H9 (cell line): ENCODE results near the gene DSTN. TPM values are rescaled to one million over a fixed set of nuclear protein-coding genes. Genes with fewer than 3 reads are reported as not detected.

Experiments
- DNase-seq: peaks from one replicate; pipeline ENCODE4 v3.0.0-alpha.2; 2017
- H2AFZ ChIP-seq: one replicate; pipeline ENCODE4 v1.6.1; 2013; ENCODE audit warnings: mild to moderate bottlenecking, low read length, control low read depth, moderate library complexity
- H2AK5ac ChIP-seq: 2 replicates; pipeline ENCODE4 v1.6.1; 2013; ENCODE audit warnings: low read length, control low read depth, mixed read lengths; ENCODE audit not compliant: insufficient read length
- H2BK120ac ChIP-seq: one replicate; pipeline ENCODE4 v1.6.1; 2013; ENCODE audit warnings: low read depth, mild to moderate bottlenecking, low read length, control low read depth, inconsistent platforms; ENCODE audit not compliant: poor library complexity, severe bottlenecking
- H2BK12ac ChIP-seq: 2 replicates; pipeline ENCODE4 v1.6.1; 2013; ENCODE audit warnings: low read length, control low read depth, mixed read lengths, low read depth; ENCODE audit not compliant: insufficient read length
- H2BK15ac ChIP-seq: 2 replicates; pipeline ENCODE4 v1.6.1; 2013; ENCODE audit warnings: low read depth, low read length, control low read depth
- H2BK20ac ChIP-seq: one replicate; pipeline ENCODE4 v1.6.1; 2013; ENCODE audit warnings: low read depth, mild to moderate bottlenecking, low read length, control low read depth, inconsistent platforms; ENCODE audit not compliant: poor library complexity, severe bottlenecking
- H2BK5ac ChIP-seq: 2 replicates; pipeline ENCODE4 v1.6.1; 2013; ENCODE audit warnings: low read length, control low read depth, mixed read lengths; ENCODE audit not compliant: insufficient read length
- H3K14ac ChIP-seq: 2 replicates; pipeline ENCODE4 v1.6.1; 2013; ENCODE audit warnings: low read length, control low read depth; ENCODE audit not compliant: insufficient read depth
- H3K18ac ChIP-seq: 2 replicates; pipeline ENCODE4 v1.6.1; 2013; ENCODE audit warnings: low read depth, mild to moderate bottlenecking, mixed read lengths, low read length, control low read depth; ENCODE audit not compliant: insufficient read length
- H3K23ac ChIP-seq: 2 replicates; pipeline ENCODE4 v1.6.1; 2013; ENCODE audit warnings: low read length, control low read depth, mixed read lengths, low read depth; ENCODE audit not compliant: insufficient read length
- H3K23me2 ChIP-seq: 2 replicates; pipeline ENCODE4 v1.6.1; 2013; ENCODE audit warnings: low read depth, mild to moderate bottlenecking, mixed read lengths, low read length, control low read depth; ENCODE audit not compliant: insufficient read length, poor library complexity, severe bottlenecking
- H3K27ac ChIP-seq: 2 replicates; pipeline ENCODE4 v1.5.1; 2013; ENCODE audit warnings: low read length, control low read depth, mixed read lengths, low read depth; ENCODE audit not compliant: insufficient read length
- H3K27me3 ChIP-seq: 2 replicates; pipeline ENCODE4 v1.6.1; 2013; ENCODE audit warnings: low read length, control low read depth, inconsistent platforms; ENCODE audit not compliant: insufficient read depth
- H3K4ac ChIP-seq: 2 replicates; pipeline ENCODE4 v1.6.1; 2013; ENCODE audit warnings: low read depth, mild to moderate bottlenecking, control low read depth, inconsistent platforms, low read length, moderate library complexity
- H3K4me1 ChIP-seq: 2 replicates; pipeline ENCODE4 v1.6.1; 2013; ENCODE audit warnings: low read length, control low read depth, inconsistent platforms; ENCODE audit not compliant: insufficient read depth
- H3K4me2 ChIP-seq: 2 replicates; pipeline ENCODE4 v1.6.1; 2013; ENCODE audit warnings: low read length, control low read depth, mixed read lengths; ENCODE audit not compliant: insufficient read length, insufficient read depth
- H3K56ac ChIP-seq: 2 replicates; pipeline ENCODE4 v1.6.1; 2013; ENCODE audit warnings: low read depth, mild to moderate bottlenecking, mixed read lengths, low read length, control low read depth; ENCODE audit not compliant: insufficient read length
- H3K79me1 ChIP-seq: 2 replicates; pipeline ENCODE4 v1.6.1; 2013; ENCODE audit warnings: low read depth, mild to moderate bottlenecking, moderate library complexity, low read length, control low read depth, inconsistent platforms; ENCODE audit not compliant: insufficient read depth, poor library complexity, severe bottlenecking
- H3K79me2 ChIP-seq: 2 replicates; pipeline ENCODE4 v1.6.1; 2013; ENCODE audit warnings: low read length, control low read depth, inconsistent platforms; ENCODE audit not compliant: insufficient read depth
- H3K9ac ChIP-seq: 2 replicates; pipeline ENCODE4 v1.6.1; 2013; ENCODE audit warnings: low read length, control low read depth, mixed read lengths; ENCODE audit not compliant: insufficient read length; ENCODE audit errors: extremely low read depth
- H3K9me3 ChIP-seq: one replicate; pipeline ENCODE4 v1.6.1; 2013; ENCODE audit warnings: low read depth, low read length, inconsistent platforms; ENCODE audit not compliant: control insufficient read depth
- H3T11ph ChIP-seq: one replicate; pipeline ENCODE4 v1.6.1; 2013; ENCODE audit warnings: mild to moderate bottlenecking, low read length, control low read depth, inconsistent platforms
- H4K20me1 ChIP-seq: one replicate; pipeline ENCODE4 v1.6.1; 2013; ENCODE audit not compliant: control insufficient read depth, insufficient read length, insufficient read depth
- H4K5ac ChIP-seq: 2 replicates; pipeline ENCODE4 v1.6.1; 2013; ENCODE audit warnings: low read depth, mild to moderate bottlenecking, mixed read lengths, low read length, control low read depth; ENCODE audit not compliant: insufficient read length
- H4K8ac ChIP-seq: replicated peaks from 2 replicates; pipeline ENCODE4 v1.6.1; 2013; ENCODE audit warnings: low read length, control low read depth, mixed read lengths, low read depth; ENCODE audit not compliant: insufficient read length
- H4K91ac ChIP-seq: 2 replicates; pipeline ENCODE4 v1.6.1; 2013; ENCODE audit warnings: low read depth, mild to moderate bottlenecking, moderate library complexity, mixed read lengths, low read length, control low read depth; ENCODE audit not compliant: insufficient read length
- H3K27ac Mint-ChIP-seq, 3 experiments: 2 replicates in 2 of 3; 3 replicates in 1 of 3; pipeline ENCODE4 v1.8.0; 2020 to 2021; ENCODE audit warnings: mixed read lengths in 3 of 3, mild to moderate bottlenecking in 1 of 3, moderate library complexity in 1 of 3
- H3K27me3 Mint-ChIP-seq: 2 replicates; pipeline ENCODE4 v1.8.0; 2021; ENCODE audit warnings: low read depth, mild to moderate bottlenecking, moderate library complexity, mixed read lengths
- H3K36me3 Mint-ChIP-seq, 3 experiments: 2 replicates in 2 of 3; 3 replicates in 1 of 3; pipeline ENCODE4 v1.8.0; 2020 to 2021; ENCODE audit warnings: low read depth in 3 of 3, mixed read lengths in 3 of 3; ENCODE audit not compliant: insufficient read depth in 1 of 3
- H3K4me1 Mint-ChIP-seq, 2 experiments: 2 replicates each; pipeline ENCODE4 v1.8.0; 2020; ENCODE audit warnings: mixed read lengths in 2 of 2
- H3K4me3 Mint-ChIP-seq, 2 experiments: 2 replicates in 1 of 2; 3 replicates in 1 of 2; pipeline ENCODE4 v1.8.0; 2020 to 2021; ENCODE audit warnings: mild to moderate bottlenecking in 2 of 2, mixed read lengths in 2 of 2, moderate library complexity in 1 of 2
- H3K9me3 Mint-ChIP-seq, 2 experiments: 2 replicates in 1 of 2; 3 replicates in 1 of 2; pipeline ENCODE4 v1.8.0; 2020; ENCODE audit warnings: mild to moderate bottlenecking in 2 of 2, mixed read lengths in 2 of 2, moderate library complexity in 1 of 2
- CTCF ChIP-seq: fragments of 200-600 bp; sonication (generic); conservative IDR thresholded peaks from 3 replicates; pipeline ENCODE4 v1.8.0; 2021; ENCODE audit warnings: antibody characterized with exemption, mild to moderate bottlenecking
- WGBS: extraction: QIAGEN DNeasy Blood & Tissue Kit; methylation state at CpG from one replicate; pipeline ENCODE4 v1.1.7; 2013; ENCODE audit warnings: missing lambda C conversion rate, low lambda C conversion rate, mixed read lengths; ENCODE audit not compliant: insufficient read length; ENCODE audit errors: extremely low coverage; 5-methylcytosine and 5-hydroxymethylcytosine counted together
- total RNA-seq: library from RNA; stranded (reverse); gene quantifications from 2 replicates; pipeline ENCODE4 v1.2.1, GENCODE V29; 2021

Gene DSTN
- total RNA-seq, 1 experiment from 2014 or later, result 145 TPM

GRCh38 chr20:17530153-17530552 is 39.7 kb upstream of the DSTN start:
- Histone ChIP-seq H3K9me3 (no peaks in the 10 kb centered on the region), H2BK12ac (no peak overlapping the region), H4K20me1 (no peaks in the 10 kb centered on the region), H2BK20ac (no peak overlapping the region), H2AFZ (no peak overlapping the region), H3K79me1 (no peaks in the 10 kb centered on the region), H4K5ac (no peak overlapping the region), H3K56ac (no peak overlapping the region), H2BK15ac (no peak overlapping the region), H2BK5ac (no peak overlapping the region), H3K4ac (no peak overlapping the region), H3K18ac (no peak overlapping the region), H2AK5ac (no peak overlapping the region), H3K23me2 (no peaks in the 10 kb centered on the region), H3K14ac (no peak overlapping the region), H3K4me1 (peaks cover 5% of the 10 kb centered on the region; the same call in 1 of the 2 replicates), H4K91ac (no peak overlapping the region), H3K9ac (no peak overlapping the region), H3K23ac (no peak overlapping the region), H3K27me3 (no peaks in the 10 kb centered on the region), H2BK120ac (no peak overlapping the region), H3K79me2 (no peaks in the 10 kb centered on the region), H3K4me2 (no peak overlapping the region), H3T11ph (no peak overlapping the region), H4K8ac (no peak overlapping the region), H3K27ac (no peak overlapping the region)
- Mint-ChIP-seq H3K4me1 (peaks cover 27 to 30% of the 10 kb centered on the region in 2 experiments), H3K4me3 (peak overlapping the region; percentile 57 to 76), H3K27me3 (peaks cover 16% of the 10 kb centered on the region), H3K36me3 (no peaks in the 10 kb centered on the region; a peak in 2 of 7 replicates), H3K9me3 (no peaks in the 10 kb centered on the region), H3K27ac (peak overlapping the region in 1 of 3 experiments; percentile 57; a peak in 1 of 7 replicates)
- WGBS, result no CpG with 5 or more reads among the region's 7 CpGs
- TF ChIP-seq CTCF, result no peak
- no peak for DNase-seq
